GM12865 (cell line): Measurements from ENCODE around the gene ZNF428.
"Not testable (repeated sequence)": the region's sequence is repeated elsewhere in the genome, so short reads cannot be mapped to it uniquely, and the experiment has no call there.

ENCODE experiments used
- DNase-seq: peaks from one replicate; pipeline ENCODE4 v3.0.0; 2010; ENCODE audit warnings: low read depth
- H3K4me3 ChIP-seq: 2 replicates; pipeline ENCODE4 v1.5.1; 2011; ENCODE audit warnings: mild to moderate bottlenecking, low read depth, low read length, control low read depth
- CTCF ChIP-seq: IDR thresholded peaks from 2 replicates; pipeline ENCODE4 v1.5.1; 2011; ENCODE audit warnings: low read length, control low read depth, low read depth, inconsistent platforms; ENCODE audit not compliant: insufficient read depth; ENCODE audit errors: missing control alignments

ZNF428 gene

GRCh38 chr19:43592800-43593350 lies 26.6 kb downstream of the ZNF428 start:
- H3K4me3 ChIP-seq = no peak overlapping the region
- DNase-seq = no peak
- no peak for TF ChIP-seq CTCF

DNA sequence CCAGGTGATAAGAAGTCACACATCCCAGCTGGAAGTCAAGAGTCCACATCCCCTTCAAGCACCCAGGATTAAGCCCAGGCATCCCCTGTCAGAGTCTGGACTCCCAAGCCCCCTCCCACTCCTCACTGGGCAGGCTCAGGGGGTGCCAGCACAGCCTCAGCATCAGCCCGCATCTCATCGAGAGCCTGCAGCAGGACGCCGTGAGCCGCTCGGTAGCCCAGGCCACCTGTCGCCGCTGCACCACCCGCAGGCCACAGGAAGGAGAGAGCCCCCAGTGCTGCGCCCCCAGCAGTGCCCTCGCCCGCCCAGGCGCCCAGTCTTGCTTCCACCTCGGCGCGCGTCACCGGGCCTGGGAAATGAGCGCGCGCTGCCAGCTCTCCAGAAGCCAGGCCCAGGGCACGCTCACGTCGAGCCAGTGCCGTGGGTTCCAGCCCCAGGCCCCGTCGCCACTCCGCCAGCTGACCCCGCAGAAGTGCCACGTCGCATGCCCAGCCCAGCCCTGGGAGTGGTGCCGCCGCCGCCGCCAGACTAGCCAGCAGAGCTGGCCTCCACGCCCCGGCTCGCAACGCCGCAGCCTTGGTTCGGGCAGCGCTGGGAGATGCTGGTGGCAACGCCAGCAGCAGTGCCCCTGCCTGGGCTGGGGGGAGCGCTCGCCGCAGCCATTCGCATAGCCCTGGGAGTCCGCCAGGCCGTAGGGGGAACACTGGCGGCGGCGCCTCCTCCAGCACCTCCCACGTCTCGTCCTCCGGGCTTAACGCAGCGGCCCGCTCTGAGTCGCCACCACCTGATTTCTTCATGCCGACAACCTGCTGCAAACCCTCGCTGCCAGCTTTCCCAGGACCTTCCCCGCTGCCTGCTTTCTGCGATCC lies 27.3 kb downstream of the ZNF428 start:
- no peak for DNase-seq
- no peak for TF ChIP-seq CTCF
- H3K4me3 ChIP-seq = no peak overlapping the region

DNA sequence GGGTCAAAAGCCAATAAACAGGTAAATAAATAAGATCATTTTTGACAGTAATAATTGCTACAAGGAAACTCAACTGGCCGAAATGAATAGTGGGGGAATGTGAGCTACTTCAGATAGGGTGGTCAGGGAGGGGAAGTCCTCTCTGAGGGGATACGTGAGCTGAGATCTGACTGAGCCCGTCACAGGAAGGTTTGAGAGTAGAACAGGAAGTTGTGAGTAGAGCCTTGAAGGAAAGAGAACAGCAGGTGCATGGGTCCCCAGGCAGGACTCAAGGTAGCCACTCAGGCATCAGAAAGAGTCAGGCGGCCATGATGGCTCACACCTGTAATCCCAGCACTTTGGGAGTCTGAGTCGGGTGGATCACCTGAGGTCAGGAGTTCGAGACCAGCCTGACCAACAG lies 29.8 kb downstream of the ZNF428 start:
- H3K4me3 ChIP-seq = no peak overlapping the region
- peak; percentile 31 for DNase-seq
- TF ChIP-seq CTCF = no peak

DNA sequence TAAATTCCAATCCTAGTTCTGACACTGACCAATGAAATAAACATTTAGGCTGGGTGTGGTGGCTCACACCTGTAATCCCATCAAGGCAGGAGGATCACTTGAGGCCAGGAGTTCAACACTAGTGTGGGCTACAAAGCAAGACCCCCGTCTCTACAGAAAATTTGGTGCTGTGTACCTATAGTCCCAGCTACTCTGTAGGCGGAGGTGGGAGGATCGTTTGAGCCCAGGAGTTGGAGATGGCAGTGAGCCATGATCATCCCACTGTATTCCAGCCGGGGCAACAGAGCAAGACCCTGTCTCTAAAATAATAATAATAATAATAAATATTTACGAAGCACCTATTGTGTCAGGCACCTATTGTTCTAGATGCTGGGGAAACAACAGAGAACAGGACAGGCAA lies 30.2 kb downstream of the ZNF428 start:
- TF ChIP-seq CTCF = no peak
- DNase-seq = no peak
- no peak overlapping the region for H3K4me3 ChIP-seq

GRCh38 chr19:43587029-43587428 lies 32.4 kb downstream of the ZNF428 start:
- DNase-seq = not testable (repeated sequence)

DNA sequence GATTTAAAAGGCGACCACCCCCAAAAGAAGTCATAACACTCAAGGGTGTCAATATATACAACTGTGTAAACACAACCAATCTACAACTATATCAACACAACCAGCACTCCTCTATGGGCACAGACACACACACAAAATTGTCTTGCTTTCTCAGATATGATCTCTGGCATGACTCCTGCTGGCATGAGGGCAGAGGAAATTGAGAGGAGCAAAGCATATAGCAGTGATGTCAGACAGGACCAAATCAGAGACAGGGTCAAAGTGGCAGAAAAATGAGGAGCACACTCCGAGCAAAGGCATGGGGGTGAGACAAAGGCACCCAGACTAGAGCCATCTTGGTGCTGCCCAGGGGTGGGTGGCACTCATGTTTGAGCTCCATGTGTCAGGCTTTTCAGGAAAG lies 33.1 kb downstream of the ZNF428 start:
- DNase-seq = no peak
- no peak overlapping the region for H3K4me3 ChIP-seq
- no peak for TF ChIP-seq CTCF

More at GRCh38 chr19:43587029-43587428, 32.4 kb downstream of the ZNF428 start:
- not testable (repeated sequence) for H3K4me3 ChIP-seq

DNA sequence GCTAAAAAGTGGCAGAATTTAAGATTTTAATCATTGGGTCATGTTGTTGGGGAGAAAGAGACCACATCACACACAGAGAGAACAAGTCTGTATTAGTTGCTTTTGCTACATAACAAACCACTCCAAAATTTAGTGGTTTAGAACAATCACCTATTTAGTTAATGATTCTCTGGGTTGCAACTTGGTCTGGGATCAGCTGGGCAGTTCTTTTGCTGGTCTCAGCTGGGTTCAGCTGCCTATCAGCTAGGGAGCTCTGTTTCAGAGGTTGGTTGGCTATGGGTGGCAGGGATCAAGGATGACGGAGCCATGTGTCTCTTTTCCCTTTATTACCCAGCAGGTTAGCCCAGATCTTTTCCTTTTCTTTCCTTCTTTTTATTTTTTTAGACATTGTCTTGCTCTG lies 34.9 kb downstream of the ZNF428 start:
- TF ChIP-seq CTCF = no peak
- H3K4me3 ChIP-seq = no peak overlapping the region
- DNase-seq = no peak
